ENCODE measurements around the gene HCST. TPM values are rescaled to one million over a fixed set of nuclear protein-coding genes. Genes with fewer than 3 reads are reported as not detected.
"Not testable (repeated sequence)": the region's sequence is repeated elsewhere in the genome, so short reads cannot be mapped to it uniquely, and the experiment has no call there.

The HCST gene
- polyA plus RNA-seq, 1 donor = 11.1 TPM

GRCh38 chr19:35904311-35905068, 2.2 kb downstream of the HCST start:
- 55% methylated on average over 2 of the region's 10 CpGs for WGBS (ENCODE audit: insufficient coverage, low lambda C conversion rate)
- H3K9me3 ChIP-seq (ENCODE audit: control insufficient read depth, low read depth, low read length) = no peaks in the 10 kb centered on the region
- H3K4me3 ChIP-seq (ENCODE audit: low read length) = no peak overlapping the region
- no peaks in the 10 kb centered on the region for H3K36me3 ChIP-seq (ENCODE audit: control insufficient read depth, insufficient read depth, low read length)
- H3K27me3 ChIP-seq (ENCODE audit: control insufficient read depth, insufficient read depth, low read length) = peaks cover 27% of the 10 kb centered on the region
- peaks cover 8% of the 10 kb centered on the region for H3K4me1 ChIP-seq (ENCODE audit: control insufficient read depth, insufficient read depth, low read length)
- DNase-seq = no peak
- H3K27ac ChIP-seq (ENCODE audit: low read length) = no peak overlapping the region

- H3K4me3 ChIP-seq (ENCODE audit: low read length) = no peak overlapping the region
- H3K9me3 ChIP-seq (ENCODE audit: control insufficient read depth, low read depth, low read length) = no peaks in the 10 kb centered on the region
- H3K4me1 ChIP-seq (ENCODE audit: control insufficient read depth, insufficient read depth, low read length) = peaks cover 8% of the 10 kb centered on the region
- no peak overlapping the region for H3K27ac ChIP-seq (ENCODE audit: low read length)
- 100% methylated on average over 1 of the region's 6 CpGs for WGBS (ENCODE audit: insufficient coverage, low lambda C conversion rate)
- H3K27me3 ChIP-seq (ENCODE audit: control insufficient read depth, insufficient read depth, low read length) = peaks cover 27% of the 10 kb centered on the region
- H3K36me3 ChIP-seq (ENCODE audit: control insufficient read depth, insufficient read depth, low read length) = no peaks in the 10 kb centered on the region
- DNase-seq = no peak
Measured at GRCh38 chr19:35905178-35905727, 2.9 kb downstream of the HCST start.

- peaks cover 8% of the 10 kb centered on the region for H3K4me1 ChIP-seq (ENCODE audit: control insufficient read depth, insufficient read depth, low read length)
- WGBS (ENCODE audit: insufficient coverage, low lambda C conversion rate) = 58% methylated on average over 2 of the region's 12 CpGs
- H3K36me3 ChIP-seq (ENCODE audit: control insufficient read depth, insufficient read depth, low read length) = no peaks in the 10 kb centered on the region
- peaks cover 21% of the 10 kb centered on the region for H3K27me3 ChIP-seq (ENCODE audit: control insufficient read depth, insufficient read depth, low read length)
- DNase-seq = no peak
- no peaks in the 10 kb centered on the region for H3K9me3 ChIP-seq (ENCODE audit: control insufficient read depth, low read depth, low read length)
- H3K4me3 ChIP-seq (ENCODE audit: low read length) = peak overlapping the region; percentile 30
- H3K27ac ChIP-seq (ENCODE audit: low read length) = no peak overlapping the region
Measured at GRCh38 chr19:35907377-35907745, 5.0 kb downstream of the HCST start.

GRCh38 chr19:35908010-35908441, 5.7 kb downstream of the HCST start, which contains the start of gene TYROBP:
Gene TYROBP (minus strand): TSS chr19:35908295. CDS start chr19:35908228, 67 bp downstream.
- Histone ChIP-seq H3K36me3 (ENCODE audit: control insufficient read depth, insufficient read depth, low read length) (no peaks in the 10 kb centered on the region), H3K27me3 (ENCODE audit: control insufficient read depth, insufficient read depth, low read length) (peaks cover 16% of the 10 kb centered on the region), H3K4me3 (ENCODE audit: low read length) (peak within 1 kb of the TSS; percentile 30), H3K9me3 (ENCODE audit: control insufficient read depth, low read depth, low read length) (no peaks in the 10 kb centered on the region), H3K27ac (ENCODE audit: low read length) (peak within 1 kb of the TSS; percentile 10), H3K4me1 (ENCODE audit: control insufficient read depth, insufficient read depth, low read length) (peaks cover 8% of the 10 kb centered on the region)
- DNase-seq = no peak
- WGBS (ENCODE audit: insufficient coverage, low lambda C conversion rate) = 75% methylated on average over 4 of the region's 9 CpGs

GRCh38 chr19:35908973-35909683, 6.8 kb downstream of the HCST start:
- H3K27me3 ChIP-seq (ENCODE audit: control insufficient read depth, insufficient read depth, low read length) = peaks cover 7% of the 10 kb centered on the region
- WGBS (ENCODE audit: insufficient coverage, low lambda C conversion rate) = no CpG with 5 or more reads among the region's 10 CpGs
- H3K9me3 ChIP-seq (ENCODE audit: control insufficient read depth, low read depth, low read length) = no peaks in the 10 kb centered on the region
- no peak overlapping the region for H3K4me3 ChIP-seq (ENCODE audit: low read length)
- DNase-seq = no peak
- no peaks in the 10 kb centered on the region for H3K4me1 ChIP-seq (ENCODE audit: control insufficient read depth, insufficient read depth, low read length)
- no peak overlapping the region for H3K27ac ChIP-seq (ENCODE audit: low read length)
- H3K36me3 ChIP-seq (ENCODE audit: control insufficient read depth, insufficient read depth, low read length) = no peaks in the 10 kb centered on the region

GRCh38 chr19:35909684-35910035, 7.3 kb downstream of the HCST start:
- Histone ChIP-seq H3K27ac (ENCODE audit: low read length) (no peak overlapping the region), H3K9me3 (ENCODE audit: control insufficient read depth, low read depth, low read length) (no peaks in the 10 kb centered on the region), H3K36me3 (ENCODE audit: control insufficient read depth, insufficient read depth, low read length) (no peaks in the 10 kb centered on the region), H3K4me1 (ENCODE audit: control insufficient read depth, insufficient read depth, low read length) (no peaks in the 10 kb centered on the region), H3K4me3 (ENCODE audit: low read length) (no peak overlapping the region), H3K27me3 (ENCODE audit: control insufficient read depth, insufficient read depth, low read length) (peaks cover 1% of the 10 kb centered on the region)
- WGBS (ENCODE audit: insufficient coverage, low lambda C conversion rate) = no CpG with 5 or more reads among the region's 6 CpGs
- DNase-seq = no peak

GRCh38 chr19:35910355-35910754, 8.0 kb downstream of the HCST start:
- not testable (repeated sequence) for H3K9me3 ChIP-seq (ENCODE audit: control insufficient read depth, low read depth, low read length); H3K4me3 ChIP-seq (ENCODE audit: low read length); H3K27me3 ChIP-seq (ENCODE audit: control insufficient read depth, insufficient read depth, low read length); H3K4me1 ChIP-seq (ENCODE audit: control insufficient read depth, insufficient read depth, low read length); H3K36me3 ChIP-seq (ENCODE audit: control insufficient read depth, insufficient read depth, low read length); H3K27ac ChIP-seq (ENCODE audit: low read length); DNase-seq
- no CpG with 5 or more reads among the region's 14 CpGs for WGBS (ENCODE audit: insufficient coverage, low lambda C conversion rate)

- WGBS (ENCODE audit: insufficient coverage, low lambda C conversion rate) = no CpG with 5 or more reads among the region's 3 CpGs
- Histone ChIP-seq H3K4me1 (ENCODE audit: control insufficient read depth, insufficient read depth, low read length) (no peaks in the 10 kb centered on the region), H3K9me3 (ENCODE audit: control insufficient read depth, low read depth, low read length) (no peaks in the 10 kb centered on the region), H3K36me3 (ENCODE audit: control insufficient read depth, insufficient read depth, low read length) (no peaks in the 10 kb centered on the region), H3K27ac (ENCODE audit: low read length) (no peak overlapping the region), H3K27me3 (ENCODE audit: control insufficient read depth, insufficient read depth, low read length) (no peaks in the 10 kb centered on the region), H3K4me3 (ENCODE audit: low read length) (no peak overlapping the region)
- DNase-seq = no peak
Measured at GRCh38 chr19:35911173-35911572, 8.8 kb downstream of the HCST start.

GRCh38 chr19:35911790-35912189, 9.5 kb downstream of the HCST start:
- H3K4me1 ChIP-seq (ENCODE audit: control insufficient read depth, insufficient read depth, low read length) = no peaks in the 10 kb centered on the region
- DNase-seq = no peak
- no CpG with 5 or more reads among the region's 5 CpGs for WGBS (ENCODE audit: insufficient coverage, low lambda C conversion rate)
- H3K27me3 ChIP-seq (ENCODE audit: control insufficient read depth, insufficient read depth, low read length) = no peaks in the 10 kb centered on the region
- no peak overlapping the region for H3K4me3 ChIP-seq (ENCODE audit: low read length)
- H3K9me3 ChIP-seq (ENCODE audit: control insufficient read depth, low read depth, low read length) = no peaks in the 10 kb centered on the region
- no peaks in the 10 kb centered on the region for H3K36me3 ChIP-seq (ENCODE audit: control insufficient read depth, insufficient read depth, low read length)
- no peak overlapping the region for H3K27ac ChIP-seq (ENCODE audit: low read length)

GRCh38 chr19:35913589-35913988, 11.3 kb downstream of the HCST start:
- Histone ChIP-seq H3K36me3 (ENCODE audit: control insufficient read depth, insufficient read depth, low read length) (no peaks in the 10 kb centered on the region), H3K27ac (ENCODE audit: low read length) (no peak overlapping the region), H3K27me3 (ENCODE audit: control insufficient read depth, insufficient read depth, low read length) (no peaks in the 10 kb centered on the region), H3K4me1 (ENCODE audit: control insufficient read depth, insufficient read depth, low read length) (no peaks in the 10 kb centered on the region), H3K4me3 (ENCODE audit: low read length) (no peak overlapping the region), H3K9me3 (ENCODE audit: control insufficient read depth, low read depth, low read length) (no peaks in the 10 kb centered on the region)
- 80% methylated on average over 1 of the region's 7 CpGs for WGBS (ENCODE audit: insufficient coverage, low lambda C conversion rate)
- DNase-seq = no peak

Data from large intestine (tissue), 3 donors.